Right atrium auricular region (tissue), 2 donors: ENCODE measurements around the gene WNT9B. TPM values are rescaled to one million over a fixed set of nuclear protein-coding genes. Genes with fewer than 3 reads are reported as not detected.

Source experiments
- DNase-seq: peaks from one replicate; pipeline ENCODE4 v3.0.0-alpha.2; 2019; ENCODE audit warnings: low spot score
- H3K27ac ChIP-seq, 2 donors: fragments of 200-600 bp; sonication (generic); 1 replicate in 1 of 2; 2 replicates in 1 of 2; pipeline ENCODE4 v1.5.1; 2016 to 2019
- H3K27me3 ChIP-seq, 2 donors: fragments of 200-600 bp; sonication (generic); one replicate each; pipeline versions ENCODE4 v1.5.1 to v1.6.0; 2017 to 2019
- H3K36me3 ChIP-seq: fragments of 200-600 bp; sonication (generic); one replicate; pipeline ENCODE4 v1.5.1; 2016
- H3K4me1 ChIP-seq, 2 donors: fragments of 200-600 bp; sonication (generic); one replicate each; pipeline versions ENCODE4 v1.5.1 to v1.6.0; 2017 to 2019
- H3K4me3 ChIP-seq, 2 donors: fragments of 200-600 bp; sonication (generic); 1 replicate in 1 of 2; 2 replicates in 1 of 2; pipeline ENCODE4 v1.5.1; 2017 to 2019; ENCODE audit warnings: mild to moderate bottlenecking in 1 of 2, moderate library complexity in 1 of 2
- H3K9me3 ChIP-seq, 2 donors: fragments of 200-600 bp; sonication (generic); one replicate each; pipeline ENCODE4 v1.5.1; 2019
- total RNA-seq, 2 donors: library from RNA; depleted of rRNA; stranded (reverse); fragments of >200 nt; gene quantifications; one replicate each; pipeline ENCODE4 v1.1.0, GENCODE V29; 2016
- TF ChIP-seq, protein P1 (sequence below), 2 donors: fragments of 200-600 bp; sonication (generic); IDR thresholded peaks; one replicate each; pipeline ENCODE4 v1.5.1; 2019; ENCODE audit warnings: antibody characterized with exemption in 2 of 2

The WNT9B gene
- total RNA-seq, 2 donors from 2014 or later = 2.4 to 22.1 TPM

GRCh38 chr17:46820592-46821450 lies 30.6 kb upstream of the WNT9B start:
- H3K27me3 ChIP-seq = peaks cover 26 to 55% of the 10 kb centered on the region in 2 donors
- H3K4me1 ChIP-seq = peaks cover 0 to 24% of the 10 kb centered on the region in 2 donors
- no peak for DNase-seq
- no peak overlapping the region for H3K4me3 ChIP-seq
- no peaks in the 10 kb centered on the region for H3K9me3 ChIP-seq
- TF ChIP-seq, protein P1, sequence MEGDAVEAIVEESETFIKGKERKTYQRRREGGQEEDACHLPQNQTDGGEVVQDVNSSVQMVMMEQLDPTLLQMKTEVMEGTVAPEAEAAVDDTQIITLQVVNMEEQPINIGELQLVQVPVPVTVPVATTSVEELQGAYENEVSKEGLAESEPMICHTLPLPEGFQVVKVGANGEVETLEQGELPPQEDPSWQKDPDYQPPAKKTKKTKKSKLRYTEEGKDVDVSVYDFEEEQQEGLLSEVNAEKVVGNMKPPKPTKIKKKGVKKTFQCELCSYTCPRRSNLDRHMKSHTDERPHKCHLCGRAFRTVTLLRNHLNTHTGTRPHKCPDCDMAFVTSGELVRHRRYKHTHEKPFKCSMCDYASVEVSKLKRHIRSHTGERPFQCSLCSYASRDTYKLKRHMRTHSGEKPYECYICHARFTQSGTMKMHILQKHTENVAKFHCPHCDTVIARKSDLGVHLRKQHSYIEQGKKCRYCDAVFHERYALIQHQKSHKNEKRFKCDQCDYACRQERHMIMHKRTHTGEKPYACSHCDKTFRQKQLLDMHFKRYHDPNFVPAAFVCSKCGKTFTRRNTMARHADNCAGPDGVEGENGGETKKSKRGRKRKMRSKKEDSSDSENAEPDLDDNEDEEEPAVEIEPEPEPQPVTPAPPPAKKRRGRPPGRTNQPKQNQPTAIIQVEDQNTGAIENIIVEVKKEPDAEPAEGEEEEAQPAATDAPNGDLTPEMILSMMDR (IDR thresholded peaks at IDR 0.05) = no peak
- H3K27ac ChIP-seq = no peak overlapping the region
- no peaks in the 10 kb centered on the region for H3K36me3 ChIP-seq

GRCh38 chr17:46821482-46822387 lies 29.6 kb upstream of the WNT9B start:
- Histone ChIP-seq H3K4me1 (peaks cover 0 to 24% of the 10 kb centered on the region in 2 donors), H3K27me3 (peaks cover 23 to 55% of the 10 kb centered on the region in 2 donors), H3K9me3 (no peaks in the 10 kb centered on the region), H3K4me3 (no peak overlapping the region), H3K36me3 (no peaks in the 10 kb centered on the region), H3K27ac (no peak overlapping the region)
- DNase-seq = no peak
- TF ChIP-seq, protein P1 (IDR thresholded peaks at IDR 0.05) = no peak

DNA sequence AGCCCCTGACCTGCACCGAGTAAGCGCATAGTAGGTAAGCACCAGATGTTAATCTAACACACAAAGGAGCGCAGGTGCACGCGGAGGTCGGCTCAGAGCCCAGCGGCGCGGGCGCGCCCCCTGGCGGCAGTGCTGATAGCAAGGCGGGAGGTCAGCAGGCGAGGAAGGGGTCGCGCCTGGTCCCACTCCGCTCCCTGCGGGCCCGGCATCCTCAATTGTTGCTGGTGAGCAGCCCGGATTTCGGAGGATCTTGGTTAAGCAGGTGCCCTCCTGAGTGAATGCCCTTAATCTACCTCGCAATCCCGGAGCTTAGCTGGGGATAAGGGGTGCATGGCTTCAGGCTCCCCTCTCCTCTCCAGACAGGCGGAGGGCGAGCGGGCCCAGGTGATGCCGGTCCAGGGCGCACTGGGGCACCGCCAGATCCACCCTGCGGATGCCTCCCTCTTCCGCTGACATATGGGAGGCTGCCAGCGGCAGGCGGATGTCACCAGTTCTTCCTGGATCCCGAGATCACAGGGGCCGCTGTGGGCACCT lies 28.9 kb upstream of the WNT9B start:
- Histone ChIP-seq H3K9me3 (no peaks in the 10 kb centered on the region), H3K27me3 (peaks cover 23 to 49% of the 10 kb centered on the region in 2 donors), H3K36me3 (no peaks in the 10 kb centered on the region), H3K4me1 (peaks cover 0 to 24% of the 10 kb centered on the region in 2 donors), H3K27ac (no peak overlapping the region), H3K4me3 (no peak overlapping the region)
- no peak for DNase-seq
- TF ChIP-seq, protein P1 (IDR thresholded peaks at IDR 0.05) = peak in 1 of 2 donors; percentile 54

DNA sequence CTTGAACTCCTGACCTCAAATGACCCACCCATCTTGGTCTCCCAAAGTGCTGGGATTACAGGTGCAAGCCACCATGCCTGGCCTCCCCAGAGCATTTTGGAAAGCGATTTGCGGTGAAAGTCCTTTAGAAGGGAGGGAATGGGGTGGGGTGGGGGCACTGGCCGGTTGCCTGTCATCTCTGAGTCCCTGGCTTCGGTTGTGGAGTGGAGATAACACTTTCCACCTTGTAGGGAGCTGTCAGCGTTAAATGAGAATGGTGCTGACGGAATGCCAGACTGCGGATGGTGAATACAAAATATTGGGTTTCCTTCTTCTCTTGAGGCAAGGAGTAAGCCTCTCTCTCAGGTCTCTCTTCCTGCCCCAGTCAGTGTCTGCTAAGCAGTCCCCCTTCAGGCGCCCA lies 27.7 kb upstream of the WNT9B start:
- Histone ChIP-seq H3K36me3 (no peaks in the 10 kb centered on the region), H3K4me3 (no peak overlapping the region), H3K27me3 (peaks cover 14 to 37% of the 10 kb centered on the region in 2 donors), H3K27ac (no peak overlapping the region), H3K4me1 (peaks cover 0 to 15% of the 10 kb centered on the region in 2 donors), H3K9me3 (no peaks in the 10 kb centered on the region)
- TF ChIP-seq, protein P1 (IDR thresholded peaks at IDR 0.05) = no peak
- DNase-seq = no peak

GRCh38 chr17:46826116-46826515 lies 25.3 kb upstream of the WNT9B start:
- H3K36me3 ChIP-seq = no peaks in the 10 kb centered on the region
- H3K27me3 ChIP-seq = peaks cover 0 to 15% of the 10 kb centered on the region in 2 donors
- no peak overlapping the region for H3K27ac ChIP-seq
- no peaks in the 10 kb centered on the region for H3K9me3 ChIP-seq
- H3K4me3 ChIP-seq = no peak overlapping the region
- DNase-seq = no peak
- TF ChIP-seq, protein P1 (IDR thresholded peaks at IDR 0.05) = no peak
- no peaks in the 10 kb centered on the region for H3K4me1 ChIP-seq
